ENCODE results near the gene CNTNAP5. TPM values are rescaled to one million over a fixed set of nuclear protein-coding genes. Genes with fewer than 3 reads are reported as not detected.
A peak's percentile ranks its signal among the peaks of the same experiment; 100 is the strongest.

CNTNAP5 gene
- total and polyA plus RNA-seq, 2 experiments from 2014 or later = 0.03 TPM; not detected in 1

GRCh38 chr2:124333784-124334183, 308.7 kb downstream of the CNTNAP5 start:
- no peak for DNase-seq (ENCODE audit: low read depth in 1 of 2, low spot score in 1 of 2)
- Histone ChIP-seq H3K36me3 (no peaks in the 10 kb centered on the region), H3K4me1 (ENCODE audit: low read depth) (no peaks in the 10 kb centered on the region), H3K27ac (no peak overlapping the region), H3K9me3 (ENCODE audit: low read depth) (no peaks in the 10 kb centered on the region), H3K27me3 (no peaks in the 10 kb centered on the region), H3K4me3 (no peak overlapping the region)
- TF ChIP-seq CTCF (IDR thresholded peaks at IDR 0.05; ENCODE audit: low read depth, low read length) = no peak

- no peak overlapping the region for H3K4me3 ChIP-seq
- H3K4me1 ChIP-seq (ENCODE audit: low read depth) = no peaks in the 10 kb centered on the region
Measured at GRCh38 chr2:124335058-124335457, 310.0 kb downstream of the CNTNAP5 start.

GRCh38 chr2:124339709-124340108, 314.6 kb downstream of the CNTNAP5 start:
- Histone ChIP-seq H3K27me3 (no peaks in the 10 kb centered on the region), H3K36me3 (no peaks in the 10 kb centered on the region), H3K27ac (no peak overlapping the region), H3K9me3 (ENCODE audit: low read depth) (no peaks in the 10 kb centered on the region), H3K4me3 (no peak overlapping the region), H3K4me1 (ENCODE audit: low read depth) (no peaks in the 10 kb centered on the region)
- DNase-seq (ENCODE audit: low read depth in 1 of 2, low spot score in 1 of 2) = peak in 1 of 2 donors; percentile 41
- TF ChIP-seq CTCF (IDR thresholded peaks at IDR 0.05; ENCODE audit: low read depth, low read length) = no peak

More at GRCh38 chr2:124335058-124335457, 310.0 kb downstream of the CNTNAP5 start:
- H3K9me3 ChIP-seq (ENCODE audit: low read depth) = no peaks in the 10 kb centered on the region
- no peak overlapping the region for H3K27ac ChIP-seq
- no peaks in the 10 kb centered on the region for H3K27me3 ChIP-seq
- DNase-seq (ENCODE audit: low read depth in 1 of 2, low spot score in 1 of 2) = no peak
- no peaks in the 10 kb centered on the region for H3K36me3 ChIP-seq
- no peak for TF ChIP-seq CTCF (IDR thresholded peaks at IDR 0.05; ENCODE audit: low read depth, low read length)

GRCh38 chr2:124343827-124344498, 318.9 kb downstream of the CNTNAP5 start:
- no peak for DNase-seq (ENCODE audit: low read depth in 1 of 2, low spot score in 1 of 2)
- Histone ChIP-seq H3K36me3 (no peaks in the 10 kb centered on the region), H3K27me3 (no peaks in the 10 kb centered on the region), H3K9me3 (ENCODE audit: low read depth) (no peaks in the 10 kb centered on the region), H3K4me3 (no peak overlapping the region), H3K4me1 (ENCODE audit: low read depth) (no peaks in the 10 kb centered on the region), H3K27ac (no peak overlapping the region)
- no peak for TF ChIP-seq CTCF (IDR thresholded peaks at IDR 0.05; ENCODE audit: low read depth, low read length)

- H3K4me1 ChIP-seq (ENCODE audit: low read depth) = no peaks in the 10 kb centered on the region
- H3K4me3 ChIP-seq = no peak overlapping the region
- TF ChIP-seq CTCF (IDR thresholded peaks at IDR 0.05; ENCODE audit: low read depth, low read length) = no peak
- H3K9me3 ChIP-seq (ENCODE audit: low read depth) = no peaks in the 10 kb centered on the region
- no peaks in the 10 kb centered on the region for H3K27me3 ChIP-seq
- H3K27ac ChIP-seq = no peak overlapping the region
- DNase-seq (ENCODE audit: low read depth in 1 of 2, low spot score in 1 of 2) = no peak
- no peaks in the 10 kb centered on the region for H3K36me3 ChIP-seq
Measured at GRCh38 chr2:124347209-124347608, 322.1 kb downstream of the CNTNAP5 start.
